Endothelial cell (in vitro differentiated cells): ENCODE measurements around the gene CLEC20A. TPM values are rescaled to one million over a fixed set of nuclear protein-coding genes. Genes with fewer than 3 reads are reported as not detected.

Experiments
- DNase-seq: peaks from one replicate; pipeline ENCODE4 v3.0.0; 2021; ENCODE audit warnings: low spot score
- H3K27ac Mint-ChIP-seq: one replicate; pipeline ENCODE4 v1.8.0; 2021; ENCODE audit warnings: mixed read lengths, inconsistent platforms; ENCODE audit not compliant: unreplicated experiment
- H3K27me3 Mint-ChIP-seq: one replicate; pipeline ENCODE4 v1.8.0; 2021; ENCODE audit warnings: mild to moderate bottlenecking, moderate library complexity, mixed read lengths, inconsistent platforms; ENCODE audit not compliant: unreplicated experiment
- H3K36me3 Mint-ChIP-seq: one replicate; pipeline ENCODE4 v1.8.0; 2021; ENCODE audit warnings: mild to moderate bottlenecking, low read depth, mixed read lengths, inconsistent platforms; ENCODE audit not compliant: unreplicated experiment
- H3K4me1 Mint-ChIP-seq: one replicate; pipeline ENCODE4 v1.8.0; 2021; ENCODE audit warnings: mild to moderate bottlenecking, mixed read lengths, inconsistent platforms; ENCODE audit not compliant: unreplicated experiment
- H3K4me3 Mint-ChIP-seq: one replicate; pipeline ENCODE4 v1.8.0; 2021; ENCODE audit warnings: mild to moderate bottlenecking, mixed read lengths, inconsistent platforms; ENCODE audit not compliant: unreplicated experiment
- H3K9me3 Mint-ChIP-seq: one replicate; pipeline ENCODE4 v1.8.0; 2021; ENCODE audit warnings: mixed read lengths, inconsistent platforms; ENCODE audit not compliant: unreplicated experiment
- total RNA-seq: library from RNA; stranded (reverse); fragmentation: NEBNext Ultra II Directional; extraction: Animal tissue kit (Norgen Biotek cat#: 25700); gene quantifications from one replicate; pipeline ENCODE4 v1.2.1, GENCODE V29; 2021; ENCODE audit not compliant: unreplicated experiment
- TF ChIP-seq, protein P1 (sequence below): fragments of 200-600 bp; sonication (generic); IDR thresholded peaks from one replicate; pipeline ENCODE4 v1.5.0; 2021; ENCODE audit warnings: antibody characterized with exemption; ENCODE audit not compliant: unreplicated experiment

Gene CLEC20A
- total RNA-seq, 1 donor from 2014 or later = not detected

GRCh38 chr1:178498896-178499675 is 2.3 kb upstream of the CLEC20A start:
- Mint-ChIP-seq H3K27ac (no peak overlapping the region), H3K4me3 (no peak overlapping the region), H3K36me3 (peaks cover 4% of the 10 kb centered on the region), H3K4me1 (peaks cover 28% of the 10 kb centered on the region), H3K27me3 (peaks cover 12% of the 10 kb centered on the region), H3K9me3 (no peaks in the 10 kb centered on the region)
- DNase-seq = no peak
- TF ChIP-seq, protein P1, sequence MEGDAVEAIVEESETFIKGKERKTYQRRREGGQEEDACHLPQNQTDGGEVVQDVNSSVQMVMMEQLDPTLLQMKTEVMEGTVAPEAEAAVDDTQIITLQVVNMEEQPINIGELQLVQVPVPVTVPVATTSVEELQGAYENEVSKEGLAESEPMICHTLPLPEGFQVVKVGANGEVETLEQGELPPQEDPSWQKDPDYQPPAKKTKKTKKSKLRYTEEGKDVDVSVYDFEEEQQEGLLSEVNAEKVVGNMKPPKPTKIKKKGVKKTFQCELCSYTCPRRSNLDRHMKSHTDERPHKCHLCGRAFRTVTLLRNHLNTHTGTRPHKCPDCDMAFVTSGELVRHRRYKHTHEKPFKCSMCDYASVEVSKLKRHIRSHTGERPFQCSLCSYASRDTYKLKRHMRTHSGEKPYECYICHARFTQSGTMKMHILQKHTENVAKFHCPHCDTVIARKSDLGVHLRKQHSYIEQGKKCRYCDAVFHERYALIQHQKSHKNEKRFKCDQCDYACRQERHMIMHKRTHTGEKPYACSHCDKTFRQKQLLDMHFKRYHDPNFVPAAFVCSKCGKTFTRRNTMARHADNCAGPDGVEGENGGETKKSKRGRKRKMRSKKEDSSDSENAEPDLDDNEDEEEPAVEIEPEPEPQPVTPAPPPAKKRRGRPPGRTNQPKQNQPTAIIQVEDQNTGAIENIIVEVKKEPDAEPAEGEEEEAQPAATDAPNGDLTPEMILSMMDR = no peak

DNA sequence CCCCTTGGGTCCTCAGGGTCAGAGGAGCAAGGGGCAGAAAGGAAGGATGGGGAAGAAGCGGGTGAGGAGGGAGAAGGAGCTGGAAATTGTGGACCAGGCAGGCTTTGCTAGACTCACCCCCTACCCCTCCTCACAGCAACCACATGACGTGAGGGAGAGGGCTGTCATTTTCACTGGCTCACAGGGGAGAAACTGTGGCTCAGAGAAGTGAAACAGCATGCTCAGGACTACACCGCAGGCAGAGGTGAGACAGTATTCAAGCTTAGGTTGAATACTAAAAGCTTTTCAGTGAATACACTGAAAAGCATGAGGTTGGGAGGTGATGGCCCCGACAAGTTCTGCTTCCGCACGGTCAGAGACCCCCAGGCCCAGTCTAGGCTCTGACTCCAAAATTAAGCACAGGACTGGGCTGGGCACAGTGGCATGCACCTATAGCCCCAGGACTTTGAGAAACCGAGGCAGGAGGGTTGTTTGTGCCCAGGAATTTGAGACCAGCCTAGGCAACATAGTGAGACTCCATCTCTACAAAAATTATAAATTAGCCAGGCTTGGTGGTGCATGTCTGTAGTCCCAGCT is 1.2 kb upstream of the CLEC20A start:
- Mint-ChIP-seq H3K4me1 (peaks cover 26% of the 10 kb centered on the region), H3K36me3 (peaks cover 4% of the 10 kb centered on the region), H3K27me3 (peaks cover 12% of the 10 kb centered on the region), H3K9me3 (no peaks in the 10 kb centered on the region), H3K4me3 (no peak overlapping the region), H3K27ac (no peak overlapping the region)
- TF ChIP-seq, protein P1 = no peak
- no peak for DNase-seq

DNA sequence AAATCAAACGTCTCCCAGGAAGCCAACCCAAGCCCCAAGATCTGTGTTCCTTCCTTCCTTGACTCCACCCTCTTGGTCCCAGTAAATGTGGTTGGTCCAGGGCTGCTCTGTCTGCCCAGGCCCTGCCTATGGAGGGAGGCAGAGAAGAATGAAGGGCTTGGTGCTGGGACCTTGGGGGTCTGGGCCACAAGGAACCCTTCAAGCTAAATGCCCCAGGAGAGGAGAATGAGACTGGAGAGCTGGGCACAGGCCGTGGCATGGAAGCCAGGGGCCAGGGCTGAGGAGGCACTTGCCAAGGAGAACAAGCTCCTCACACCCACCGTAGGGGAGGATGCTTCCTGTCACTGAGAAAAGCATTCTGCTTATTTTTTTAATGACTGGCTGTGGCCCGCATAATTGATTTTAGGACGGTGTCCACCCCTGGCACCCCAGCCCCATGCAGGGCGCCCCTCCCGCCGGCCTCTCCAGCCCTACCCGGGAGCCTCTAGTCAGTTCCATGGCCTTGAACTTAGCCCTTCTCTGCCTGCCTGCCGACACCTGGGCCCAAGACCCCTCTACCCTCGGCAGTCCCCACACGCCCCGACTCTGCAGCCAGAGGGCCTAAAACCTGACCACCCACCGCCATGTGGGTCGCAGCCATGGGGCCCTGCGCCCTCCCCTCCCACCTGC is 889 bp downstream of the CLEC20A start:
- H3K4me3 Mint-ChIP-seq = no peak overlapping the region
- no peak overlapping the region for H3K27ac Mint-ChIP-seq
- TF ChIP-seq, protein P1 = no peak
- H3K36me3 Mint-ChIP-seq = peaks cover 4% of the 10 kb centered on the region
- H3K9me3 Mint-ChIP-seq = no peaks in the 10 kb centered on the region
- H3K27me3 Mint-ChIP-seq = peaks cover 13% of the 10 kb centered on the region
- no peak for DNase-seq
- H3K4me1 Mint-ChIP-seq = peaks cover 17% of the 10 kb centered on the region

- H3K36me3 Mint-ChIP-seq = peaks cover 4% of the 10 kb centered on the region
- H3K4me3 Mint-ChIP-seq = peak overlapping the region; percentile 49
- no peak for DNase-seq
- peaks cover 13% of the 10 kb centered on the region for H3K27me3 Mint-ChIP-seq
- H3K9me3 Mint-ChIP-seq = no peaks in the 10 kb centered on the region
- H3K4me1 Mint-ChIP-seq = peaks cover 10% of the 10 kb centered on the region
- peak overlapping the region; percentile 64 for H3K27ac Mint-ChIP-seq
- TF ChIP-seq, protein P1 = no peak
These were observed 1.6 kb downstream of the CLEC20A start for GRCh38 chr1:178495158-178495557.
